ENCODE data around the gene BOLA1.
A peak's percentile ranks its signal among the peaks of the same experiment; 100 is the strongest.
"Not testable (repeated sequence)": the region's sequence is repeated elsewhere in the genome, so short reads cannot be mapped to it uniquely, and the experiment has no call there.

The BOLA1 gene

GRCh38 chr1:149899460-149900284 is at the start of gene BOLA1:
TSS of gene BOLA1 (plus strand) at chr1:149899568. CDS start at chr1:149900060, 492 bp downstream.
- peak; percentile 85 for DNase-seq
- Mint-ChIP-seq H3K27me3 (ENCODE audit: low read depth, poor library complexity) (peaks cover 6% of the 10 kb centered on the region), H3K36me3 (ENCODE audit: low read depth) (peaks cover 21% of the 10 kb centered on the region), H3K4me3 (peak within 1 kb of the TSS; percentile 83), H3K4me1 (peaks cover 36% of the 10 kb centered on the region), H3K27ac (peak within 1 kb of the TSS; percentile 82), H3K9me3 (no peaks in the 10 kb centered on the region)
- TF ChIP-seq CTCF (IDR thresholded peaks at IDR 0.05), result no peak

GRCh38 chr1:149849947-149850360 is 49.4 kb upstream of the BOLA1 start:
- Mint-ChIP-seq H3K36me3 (ENCODE audit: low read depth) (no peaks in the 10 kb centered on the region), H3K27me3 (ENCODE audit: low read depth, poor library complexity) (no peaks in the 10 kb centered on the region), H3K9me3 (no peaks in the 10 kb centered on the region), H3K4me1 (peaks cover 51% of the 10 kb centered on the region), H3K27ac (peak overlapping the region; percentile 99), H3K4me3 (peak overlapping the region; percentile 94)
- DNase-seq, result no peak
- TF ChIP-seq CTCF (IDR thresholded peaks at IDR 0.05), result no peak

- H3K4me3 Mint-ChIP-seq; H3K27me3 Mint-ChIP-seq (ENCODE audit: low read depth, poor library complexity); H3K36me3 Mint-ChIP-seq (ENCODE audit: low read depth); H3K27ac Mint-ChIP-seq; H3K9me3 Mint-ChIP-seq; DNase-seq: not testable (repeated sequence)
- H3K4me1 Mint-ChIP-seq, result peaks cover 42% of the 10 kb centered on the region
These were observed 48.5 kb upstream of the BOLA1 start for GRCh38 chr1:149850732-149851345.

GRCh38 chr1:149851585-149852213 is 47.7 kb upstream of the BOLA1 start:
- not testable (repeated sequence) for H3K27me3 Mint-ChIP-seq (ENCODE audit: low read depth, poor library complexity); H3K4me3 Mint-ChIP-seq; H3K27ac Mint-ChIP-seq; H3K9me3 Mint-ChIP-seq; H3K36me3 Mint-ChIP-seq (ENCODE audit: low read depth); DNase-seq
- H3K4me1 Mint-ChIP-seq, result peaks cover 34% of the 10 kb centered on the region

- not testable (repeated sequence) for H3K4me3 Mint-ChIP-seq; H3K27ac Mint-ChIP-seq; H3K36me3 Mint-ChIP-seq (ENCODE audit: low read depth); DNase-seq; H3K9me3 Mint-ChIP-seq; H3K27me3 Mint-ChIP-seq (ENCODE audit: low read depth, poor library complexity)
- H3K4me1 Mint-ChIP-seq, result peaks cover 28% of the 10 kb centered on the region
These were observed 47.1 kb upstream of the BOLA1 start for GRCh38 chr1:149852263-149852662.

- not testable (repeated sequence) for DNase-seq; H3K36me3 Mint-ChIP-seq (ENCODE audit: low read depth); H3K4me3 Mint-ChIP-seq; H3K4me1 Mint-ChIP-seq; H3K9me3 Mint-ChIP-seq; H3K27ac Mint-ChIP-seq; H3K27me3 Mint-ChIP-seq (ENCODE audit: low read depth, poor library complexity)
These were observed 39.1 kb upstream of the BOLA1 start for GRCh38 chr1:149860271-149860670.

GRCh38 chr1:149860684-149861496 is 38.5 kb upstream of the BOLA1 start:
- H3K36me3 Mint-ChIP-seq (ENCODE audit: low read depth); H3K27me3 Mint-ChIP-seq (ENCODE audit: low read depth, poor library complexity); DNase-seq; H3K4me1 Mint-ChIP-seq; H3K9me3 Mint-ChIP-seq; H3K27ac Mint-ChIP-seq; H3K4me3 Mint-ChIP-seq: not testable (repeated sequence)

GRCh38 chr1:149861497-149862054 is 37.8 kb upstream of the BOLA1 start:
- not testable (repeated sequence) for H3K27ac Mint-ChIP-seq; H3K36me3 Mint-ChIP-seq (ENCODE audit: low read depth); H3K4me3 Mint-ChIP-seq; DNase-seq; H3K27me3 Mint-ChIP-seq (ENCODE audit: low read depth, poor library complexity); H3K4me1 Mint-ChIP-seq; H3K9me3 Mint-ChIP-seq

- not testable (repeated sequence) for H3K4me3 Mint-ChIP-seq; H3K27me3 Mint-ChIP-seq (ENCODE audit: low read depth, poor library complexity); H3K4me1 Mint-ChIP-seq; DNase-seq; H3K27ac Mint-ChIP-seq; H3K9me3 Mint-ChIP-seq; H3K36me3 Mint-ChIP-seq (ENCODE audit: low read depth)
These were observed 32.5 kb upstream of the BOLA1 start for GRCh38 chr1:149866887-149867286.

- not testable (repeated sequence) for DNase-seq; H3K4me1 Mint-ChIP-seq; H3K36me3 Mint-ChIP-seq (ENCODE audit: low read depth); H3K27ac Mint-ChIP-seq; H3K9me3 Mint-ChIP-seq; H3K4me3 Mint-ChIP-seq; H3K27me3 Mint-ChIP-seq (ENCODE audit: low read depth, poor library complexity)
These were observed 26.3 kb upstream of the BOLA1 start for GRCh38 chr1:149873060-149873459.

All from nephron progenitor cell (in vitro differentiated cells).